Fibroblast of skin of right quadriceps (primary cell): ENCODE data around the gene NFXL1.
"Not testable (repeated sequence)": the region's sequence is repeated elsewhere in the genome, so short reads cannot be mapped to it uniquely, and the experiment has no call there.

Experiments
- DNase-seq: peaks from one replicate; pipeline ENCODE4 v3.0.0-alpha.2; 2013

Gene NFXL1

GRCh38 chr4:47914220-47914925 is at the start of gene NFXL1:
NFXL1 (minus strand) TSS chr4:47914583; CDS start chr4:47914203, 380 bp downstream.
- DNase-seq = peak; percentile 97

- no peak for DNase-seq
Observed at GRCh38 chr4:47954677-47955076, 40.3 kb upstream of the NFXL1 start.

- DNase-seq = no peak
Observed at GRCh38 chr4:47954245-47954644, 39.9 kb upstream of the NFXL1 start.

DNA sequence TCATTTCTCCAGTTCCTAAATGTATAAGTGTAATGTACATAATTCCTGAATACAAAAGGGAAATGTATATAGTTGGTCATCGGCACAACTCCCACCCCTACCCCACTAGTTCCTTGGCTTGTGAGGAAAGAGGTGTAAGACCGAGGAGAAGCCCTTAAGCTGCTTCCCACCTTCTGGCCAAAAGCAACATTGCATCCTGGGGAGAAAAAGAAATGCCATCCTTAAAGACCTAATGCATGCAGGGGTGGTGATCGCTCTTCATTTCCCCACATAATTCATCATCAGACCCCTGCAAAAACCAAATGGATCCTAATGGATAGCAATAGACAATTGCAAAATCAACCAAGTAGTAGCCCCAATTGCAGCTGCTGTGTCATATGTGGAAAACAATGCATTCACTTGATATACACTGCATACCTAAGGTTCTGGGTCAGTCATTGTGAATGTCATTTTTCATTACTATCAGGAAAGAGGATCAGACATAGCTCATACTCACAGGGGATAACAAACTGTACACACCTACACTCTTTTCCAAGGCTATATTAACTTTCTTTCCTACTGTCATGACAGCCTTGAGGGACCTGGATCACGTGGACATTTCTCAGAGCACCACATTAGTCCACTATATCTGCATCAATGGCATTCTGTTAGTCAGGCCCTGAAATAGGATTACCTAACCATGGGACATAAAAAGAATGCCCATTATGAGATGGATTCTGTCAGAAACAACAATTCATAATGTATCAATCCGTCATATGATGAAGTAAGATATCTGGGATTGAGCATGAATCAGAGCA is 31.7 kb upstream of the NFXL1 start:
- DNase-seq = no peak

- DNase-seq = no peak
Observed at GRCh38 chr4:47942081-47942819, 27.9 kb upstream of the NFXL1 start.

DNA sequence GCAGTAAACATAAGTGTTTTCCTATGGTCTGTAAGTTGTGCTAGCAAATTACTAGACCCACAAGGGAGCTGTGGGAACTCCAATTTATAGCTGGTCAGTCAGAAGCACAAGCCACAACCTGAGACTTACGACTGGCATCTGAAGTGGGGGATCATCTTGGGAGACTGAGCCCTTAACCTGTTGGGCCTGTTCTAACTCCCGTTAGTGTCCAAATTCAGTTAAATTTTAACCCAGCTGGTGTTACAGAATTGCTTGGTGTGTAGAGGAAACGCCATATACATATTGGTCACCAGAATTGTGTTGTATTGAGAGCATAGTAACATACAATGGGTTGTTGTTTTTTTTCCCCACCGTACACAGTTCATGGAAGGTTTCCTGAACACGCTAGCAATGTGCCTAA is 25.1 kb upstream of the NFXL1 start:
- no peak for DNase-seq

GRCh38 chr4:47936336-47936735 is 22.0 kb upstream of the NFXL1 start:
- no peak for DNase-seq

- DNase-seq = peak; percentile 46
Observed at GRCh38 chr4:47933840-47934239, 19.5 kb upstream of the NFXL1 start.

GRCh38 chr4:47930971-47931804 is 16.8 kb upstream of the NFXL1 start:
- peak; percentile 91 for DNase-seq

- DNase-seq = no peak
Observed at GRCh38 chr4:47929682-47930201, 15.4 kb upstream of the NFXL1 start.

GRCh38 chr4:47926667-47927258 is 12.4 kb upstream of the NFXL1 start:
- peak; percentile 47 for DNase-seq

DNA sequence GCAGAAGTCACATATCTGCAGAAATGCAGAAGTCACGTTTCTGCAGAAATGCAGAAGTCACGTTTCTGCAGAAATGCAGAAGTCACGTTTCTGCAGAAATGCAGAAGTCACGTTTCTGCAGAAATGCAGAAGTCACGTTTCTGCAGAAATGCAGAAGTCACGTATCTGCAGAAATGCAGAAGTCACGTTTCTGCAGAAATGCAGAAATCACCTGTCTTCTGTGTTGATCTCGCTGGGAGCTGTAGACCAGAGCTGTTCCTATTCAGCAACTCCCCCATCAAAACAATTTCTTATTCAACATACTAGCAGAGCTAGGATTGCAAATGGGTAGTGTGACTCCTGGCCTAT is 8.9 kb upstream of the NFXL1 start:
- DNase-seq = not testable (repeated sequence)

- not testable (repeated sequence) for DNase-seq
Observed at GRCh38 chr4:47922436-47923260, 8.3 kb upstream of the NFXL1 start.

DNA sequence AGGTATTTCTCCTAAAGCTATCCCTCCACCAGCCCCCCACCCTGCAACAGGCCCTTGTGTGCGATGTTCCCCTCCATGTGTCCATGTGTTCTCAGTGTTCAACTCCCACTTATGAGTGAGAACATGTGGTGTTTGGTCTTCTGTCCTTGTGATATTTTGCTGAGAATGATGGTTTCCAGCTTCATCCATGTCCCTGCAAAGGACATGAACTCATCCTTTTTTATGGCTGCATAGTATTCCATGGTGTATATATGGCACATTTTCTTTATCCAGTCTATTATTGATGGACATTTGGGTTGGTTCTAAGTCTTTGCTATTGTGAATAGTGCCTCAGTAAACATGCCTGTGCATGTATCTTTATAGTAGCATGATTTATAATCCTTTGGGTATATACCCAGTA is 2.8 kb upstream of the NFXL1 start:
- DNase-seq = not testable (repeated sequence)

GRCh38 chr4:47915378-47915777 is 995 bp upstream of the NFXL1 start:
- DNase-seq = no peak

- DNase-seq = no peak
Observed at GRCh38 chr4:47914926-47915237, 499 bp upstream of the NFXL1 start.

DNA sequence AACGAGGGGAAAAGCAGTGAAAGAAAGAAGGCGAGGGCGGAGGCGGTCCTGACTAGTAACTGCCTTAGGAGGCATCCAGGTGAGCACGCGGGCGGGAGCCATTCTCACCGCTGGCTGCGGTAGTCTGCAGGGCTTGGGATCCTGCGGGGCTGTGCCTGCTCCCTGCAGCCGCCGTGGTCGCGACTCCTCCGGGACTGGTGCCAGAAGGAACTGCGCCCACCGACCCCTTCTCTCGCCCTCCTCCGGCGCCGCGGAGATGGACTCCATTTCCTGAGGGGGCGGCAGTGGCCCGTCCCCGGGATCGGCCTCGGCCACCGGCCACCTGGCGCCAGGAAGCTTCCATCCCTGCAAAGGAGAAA is 543 bp downstream of the NFXL1 start:
- DNase-seq = no peak

DNA sequence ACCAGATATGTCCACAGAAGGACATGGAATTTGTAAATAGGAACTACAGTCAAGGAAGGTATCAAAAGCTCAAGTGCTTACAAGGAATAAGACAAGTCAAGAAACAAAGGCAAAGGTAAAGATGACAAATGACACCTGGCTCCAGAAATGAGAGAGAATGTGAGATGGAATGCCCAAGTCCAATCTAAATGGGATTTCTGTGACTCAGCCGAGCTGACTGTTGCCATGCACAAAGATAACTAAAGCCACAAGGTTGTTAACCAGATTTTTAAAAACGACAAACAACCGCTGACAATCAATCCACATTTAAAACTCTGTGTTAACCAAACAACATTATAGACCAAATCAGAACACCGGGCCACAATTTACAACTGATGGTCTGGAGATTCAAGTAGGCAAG is 1.1 kb downstream of the NFXL1 start:
- DNase-seq = peak; percentile 17

- DNase-seq = no peak
Observed at GRCh38 chr4:47907089-47907646, 7.2 kb downstream of the NFXL1 start.

DNA sequence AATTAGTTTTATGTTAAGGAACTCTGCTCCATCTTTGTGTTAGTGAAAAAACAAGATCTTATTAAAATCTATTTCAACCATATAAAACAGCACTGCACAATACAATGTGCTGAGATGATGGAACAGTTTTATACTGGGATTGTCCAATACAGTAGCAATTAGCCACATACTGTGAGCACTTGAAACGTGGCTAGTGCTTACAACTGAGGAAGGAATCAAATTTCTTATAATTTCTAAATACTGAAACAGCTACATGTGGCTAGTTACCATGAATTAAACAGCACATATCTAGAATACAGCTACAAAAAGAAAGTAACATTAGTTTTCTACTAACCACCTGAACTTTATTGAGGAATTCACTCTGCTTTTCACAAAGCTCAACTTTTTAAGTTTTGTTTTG is 14.7 kb downstream of the NFXL1 start:
- no peak for DNase-seq

DNA sequence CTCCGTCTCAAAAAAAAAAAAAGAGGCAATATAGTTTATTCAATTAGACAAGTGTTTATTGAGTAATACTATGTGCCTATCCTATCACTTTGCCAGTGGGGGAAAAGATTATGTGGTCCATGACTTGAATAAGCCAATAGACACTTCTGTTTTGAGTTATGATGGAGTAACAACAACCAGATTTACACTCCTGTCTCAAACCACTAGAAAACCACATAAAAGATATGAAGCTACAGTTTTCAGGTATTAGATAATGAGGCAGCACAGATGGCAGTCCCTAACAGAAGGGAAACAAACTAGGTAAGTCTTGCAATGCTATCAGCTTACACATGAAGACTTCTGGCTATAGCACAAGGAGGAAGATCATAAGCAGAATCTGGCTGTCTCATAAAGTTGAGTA is 22.5 kb downstream of the NFXL1 start:
- DNase-seq = no peak
